Midbrain (tissue), 1 donor: ENCODE results near the gene PRDM16.
A peak's percentile ranks its signal among the peaks of the same experiment; 100 is the strongest.

Experiments used
- DNase-seq: peaks from one replicate; lab custom pipeline; 2025; lab: John Stamatoyannopoulos, UW

The PRDM16 gene

GRCh38 chr1:3122311-3122710 is 53.3 kb downstream of the PRDM16 start:
- DNase-seq: no peak

DNA sequence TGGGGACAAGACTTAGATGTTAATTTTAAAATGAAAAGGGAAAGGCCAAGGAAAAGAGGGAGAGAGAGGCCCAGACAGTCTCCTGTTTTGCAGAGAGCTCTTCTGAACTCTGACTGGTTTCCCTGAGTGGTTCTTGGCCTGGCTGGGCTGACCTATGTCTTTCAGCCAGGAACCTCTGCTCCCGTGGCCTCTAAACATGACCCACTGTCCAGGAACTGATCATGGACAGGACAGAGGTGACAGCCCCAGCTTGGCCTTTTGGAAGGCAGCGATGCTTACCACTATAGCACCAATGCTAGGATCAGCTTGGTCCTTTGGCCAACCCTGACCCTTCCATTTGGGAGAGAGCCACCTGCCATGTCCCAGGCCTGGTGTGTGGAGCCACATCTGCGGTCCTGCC is 55.2 kb downstream of the PRDM16 start:
- no peak for DNase-seq

DNA sequence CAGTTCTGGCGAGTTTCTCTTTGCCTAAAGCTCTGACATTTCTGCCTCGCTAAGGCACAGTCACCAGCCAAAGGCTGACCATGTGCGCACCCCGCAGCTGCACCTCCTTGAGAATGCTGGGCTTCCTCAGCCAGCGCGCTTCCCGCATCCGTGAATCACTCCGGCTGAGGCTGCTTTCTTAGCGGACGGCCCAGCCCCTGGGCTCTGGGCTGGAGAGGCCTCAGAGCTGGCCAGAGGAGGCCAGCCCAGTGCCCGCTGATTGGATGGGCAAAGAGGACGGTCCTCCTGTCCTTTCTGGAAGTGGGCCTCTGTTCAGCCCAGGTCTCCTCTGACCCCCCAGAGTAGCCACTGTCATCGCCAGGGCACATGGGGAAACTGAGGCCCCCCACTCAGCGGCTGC is 56.1 kb downstream of the PRDM16 start:
- no peak for DNase-seq

DNA sequence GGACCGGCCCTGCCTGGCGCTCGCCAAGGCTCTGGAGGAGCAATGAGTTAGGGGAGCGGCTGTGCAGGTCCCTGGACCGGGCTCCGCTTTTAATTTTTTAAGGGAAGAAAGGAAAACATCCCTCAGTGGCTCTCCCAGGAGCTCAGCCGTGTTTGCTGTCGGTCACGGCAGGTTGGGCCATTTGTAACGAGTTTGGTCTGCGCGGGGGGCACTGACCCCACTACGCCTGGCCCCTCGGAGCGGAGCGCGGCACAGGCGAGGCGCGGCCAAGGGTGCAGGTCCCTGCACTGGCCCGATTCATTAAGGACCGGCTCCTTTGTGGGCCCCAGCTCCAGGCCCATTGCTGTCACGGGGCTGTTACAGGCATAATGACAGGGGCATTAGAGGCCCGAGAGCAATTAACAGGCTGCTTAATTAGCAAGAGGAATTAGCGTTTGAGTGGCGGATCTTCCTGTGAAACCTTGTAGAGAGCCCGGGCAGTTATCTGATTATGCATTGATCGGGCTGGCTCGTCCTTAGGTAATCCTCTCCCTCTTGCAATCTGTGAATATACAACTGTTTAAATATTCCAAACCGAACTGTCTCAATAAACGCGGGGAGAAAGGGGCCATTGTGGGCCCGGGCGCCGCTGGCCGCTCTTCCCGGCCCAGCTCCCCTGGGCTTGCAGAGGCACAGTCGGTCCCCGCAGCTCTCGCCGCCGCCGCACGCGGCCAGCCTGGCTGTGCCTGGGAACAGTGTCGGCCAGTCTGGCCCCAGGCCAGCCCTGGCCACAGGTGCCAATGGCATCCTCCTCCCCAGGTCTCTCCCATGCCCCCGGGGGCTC is 56.8 kb downstream of the PRDM16 start:
- no peak for DNase-seq

- no peak for DNase-seq
Measured at GRCh38 chr1:3126756-3127678, 58.0 kb downstream of the PRDM16 start.

GRCh38 chr1:3127738-3128137 is 58.7 kb downstream of the PRDM16 start:
- DNase-seq: no peak

DNA sequence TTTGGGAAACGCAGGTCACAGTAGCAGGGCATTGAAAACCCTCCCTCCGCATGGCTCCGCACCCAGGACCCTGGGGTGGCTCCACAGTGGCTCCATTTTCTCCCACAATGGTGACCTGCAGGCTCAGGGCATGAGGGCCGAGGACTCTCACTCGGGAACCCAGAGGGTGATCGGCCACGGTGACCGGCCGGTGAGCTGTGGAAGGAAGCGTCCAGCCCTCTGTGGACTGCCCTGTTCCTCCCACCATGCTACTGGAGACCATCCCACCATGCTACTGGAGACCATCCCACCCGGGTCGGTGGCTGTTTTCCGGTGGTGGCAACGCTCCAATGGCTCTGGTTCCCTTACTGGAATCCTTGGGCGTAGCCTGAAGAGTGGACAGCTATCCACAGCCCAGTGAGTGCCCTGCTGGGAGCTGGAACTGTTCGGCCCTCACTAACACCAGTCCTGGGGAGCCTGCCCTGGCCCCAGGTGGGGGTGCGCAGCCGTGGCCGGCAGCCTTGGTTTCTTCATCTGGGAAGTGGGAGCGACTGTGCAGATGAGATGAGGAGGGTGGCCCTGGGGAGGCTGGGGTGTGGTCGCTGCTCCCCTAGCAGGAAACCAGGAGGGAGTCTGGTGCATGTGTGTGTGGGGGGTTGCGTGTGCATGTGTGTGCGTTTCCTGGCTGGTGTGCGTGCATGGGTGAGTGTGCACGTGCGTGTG is 59.6 kb downstream of the PRDM16 start:
- no peak for DNase-seq

GRCh38 chr1:3129133-3129490 is 60.1 kb downstream of the PRDM16 start:
- no peak for DNase-seq

GRCh38 chr1:3130268-3130667 is 61.3 kb downstream of the PRDM16 start:
- DNase-seq: no peak

- DNase-seq: no peak
Measured at GRCh38 chr1:3132660-3133059, 63.7 kb downstream of the PRDM16 start.

DNA sequence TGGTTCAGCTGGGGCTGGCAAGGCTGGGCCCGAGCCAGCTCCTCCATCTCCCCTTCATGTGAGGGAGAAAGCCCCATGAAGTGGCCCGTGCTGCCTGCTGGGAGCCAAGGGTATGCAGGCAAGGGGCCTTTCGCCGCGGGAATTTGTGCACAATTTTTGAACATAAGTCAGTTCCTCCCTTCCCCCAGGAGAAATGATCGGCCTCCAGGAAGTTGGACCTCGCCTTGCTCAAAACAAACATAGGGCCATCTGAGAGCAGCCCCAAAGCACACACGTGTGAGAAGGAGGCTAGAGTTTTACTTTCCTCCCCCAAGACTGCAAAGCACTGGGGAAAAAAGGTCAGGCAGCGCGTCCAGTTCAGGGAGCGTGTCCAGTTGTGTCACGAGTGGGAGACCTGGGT is 64.7 kb downstream of the PRDM16 start:
- DNase-seq: no peak

GRCh38 chr1:3134381-3135072 is 65.5 kb downstream of the PRDM16 start:
- DNase-seq: no peak

GRCh38 chr1:3135073-3135702 is 66.2 kb downstream of the PRDM16 start:
- DNase-seq: no peak

GRCh38 chr1:3135744-3136455 is 66.9 kb downstream of the PRDM16 start:
- DNase-seq: no peak

DNA sequence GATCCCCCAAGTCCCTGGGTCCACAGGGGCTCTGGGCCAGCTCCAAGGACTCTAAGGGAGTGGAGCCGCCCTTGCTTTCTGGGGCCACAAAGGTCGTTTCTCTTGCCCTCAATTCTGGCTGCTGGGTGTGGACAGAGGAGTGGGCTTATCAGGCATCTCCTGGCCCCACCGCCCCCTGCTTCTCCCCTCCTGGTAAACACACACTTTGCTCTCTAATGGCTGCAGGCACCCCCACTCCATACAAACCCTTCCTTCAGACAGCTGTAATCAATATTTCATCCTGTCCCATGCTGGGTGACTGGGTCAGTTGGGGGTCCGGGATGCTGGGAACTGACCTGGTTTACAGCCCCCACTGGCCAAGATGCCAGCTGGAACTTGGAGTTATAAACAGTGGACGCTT is 67.5 kb downstream of the PRDM16 start:
- DNase-seq: no peak

GRCh38 chr1:3137111-3138100 is 68.4 kb downstream of the PRDM16 start:
- DNase-seq: no peak

- DNase-seq: no peak
Measured at GRCh38 chr1:3138623-3139151, 69.7 kb downstream of the PRDM16 start.

- no peak for DNase-seq
Measured at GRCh38 chr1:3139451-3139852, 70.4 kb downstream of the PRDM16 start.

GRCh38 chr1:3139871-3140361 is 70.9 kb downstream of the PRDM16 start:
- peak; percentile 22 for DNase-seq
